ENCODE data around the gene OXSM.

Gene OXSM

DNA sequence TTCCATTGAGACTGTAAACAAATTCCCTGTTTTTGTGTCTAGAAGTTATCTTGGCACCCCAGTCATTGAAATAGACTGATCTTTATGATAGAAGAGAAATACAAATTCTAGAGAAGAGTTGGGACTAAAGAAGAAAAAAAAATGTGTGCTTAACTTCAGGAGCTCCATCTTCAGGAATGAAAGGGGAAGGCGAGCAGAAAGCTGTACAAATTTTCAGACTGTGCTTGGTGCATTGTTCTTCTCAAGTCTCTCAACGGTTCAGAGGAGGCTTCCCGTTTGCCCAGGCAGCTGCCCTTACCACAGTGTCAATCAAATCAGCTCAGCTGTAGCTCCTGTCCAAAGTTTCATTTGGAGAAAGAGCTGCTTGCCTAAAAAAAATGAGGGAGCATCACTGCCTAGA, 41.7 kb downstream of the OXSM start:
- H2AFZ ChIP-seq (ENCODE audit: low read length): no peak overlapping the region
- H3K4me2 ChIP-seq (ENCODE audit: low read length): no peak overlapping the region
- TF ChIP-seq, protein P1, sequence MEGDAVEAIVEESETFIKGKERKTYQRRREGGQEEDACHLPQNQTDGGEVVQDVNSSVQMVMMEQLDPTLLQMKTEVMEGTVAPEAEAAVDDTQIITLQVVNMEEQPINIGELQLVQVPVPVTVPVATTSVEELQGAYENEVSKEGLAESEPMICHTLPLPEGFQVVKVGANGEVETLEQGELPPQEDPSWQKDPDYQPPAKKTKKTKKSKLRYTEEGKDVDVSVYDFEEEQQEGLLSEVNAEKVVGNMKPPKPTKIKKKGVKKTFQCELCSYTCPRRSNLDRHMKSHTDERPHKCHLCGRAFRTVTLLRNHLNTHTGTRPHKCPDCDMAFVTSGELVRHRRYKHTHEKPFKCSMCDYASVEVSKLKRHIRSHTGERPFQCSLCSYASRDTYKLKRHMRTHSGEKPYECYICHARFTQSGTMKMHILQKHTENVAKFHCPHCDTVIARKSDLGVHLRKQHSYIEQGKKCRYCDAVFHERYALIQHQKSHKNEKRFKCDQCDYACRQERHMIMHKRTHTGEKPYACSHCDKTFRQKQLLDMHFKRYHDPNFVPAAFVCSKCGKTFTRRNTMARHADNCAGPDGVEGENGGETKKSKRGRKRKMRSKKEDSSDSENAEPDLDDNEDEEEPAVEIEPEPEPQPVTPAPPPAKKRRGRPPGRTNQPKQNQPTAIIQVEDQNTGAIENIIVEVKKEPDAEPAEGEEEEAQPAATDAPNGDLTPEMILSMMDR (IDR thresholded peaks at IDR 0.05; ENCODE audit: low read length): peak; percentile 20; the same call in 1 of the 2 replicates
- no peak for TF ChIP-seq EZH2 (IDR thresholded peaks at IDR 0.05; ENCODE audit: borderline replicate concordance, low read length)
- H3K9me2 ChIP-seq (ENCODE audit: low read depth, low read length): no peaks in the 10 kb centered on the region
- H3K27ac ChIP-seq (ENCODE audit: low read depth, low read length, poor library complexity, severe bottlenecking): no peak overlapping the region
- H3K9ac ChIP-seq (ENCODE audit: low read length): no peak overlapping the region
- peaks cover 3% of the 10 kb centered on the region; the same call in 1 of the 2 replicates for H3K27me3 ChIP-seq (ENCODE audit: insufficient read depth, low read length)
- H4K20me1 ChIP-seq (ENCODE audit: insufficient read depth, low read length): no peaks in the 10 kb centered on the region
- no peaks in the 10 kb centered on the region for H3K9me3 ChIP-seq (ENCODE audit: low read length)
- H3K36me3 ChIP-seq (ENCODE audit: insufficient read depth, low read length): no peaks in the 10 kb centered on the region; the same call in 1 of the 2 replicates
- H3K79me2 ChIP-seq (ENCODE audit: insufficient read depth, low read length): no peaks in the 10 kb centered on the region
- H3K4me3 ChIP-seq (ENCODE audit: low read depth, low read length, poor library complexity, severe bottlenecking): no peak overlapping the region
- no peaks in the 10 kb centered on the region for H3F3A ChIP-seq (ENCODE audit: insufficient read depth, low read length)
- no peaks in the 10 kb centered on the region for H3K4me1 ChIP-seq (ENCODE audit: insufficient read depth, low read length, severe bottlenecking)

DNA sequence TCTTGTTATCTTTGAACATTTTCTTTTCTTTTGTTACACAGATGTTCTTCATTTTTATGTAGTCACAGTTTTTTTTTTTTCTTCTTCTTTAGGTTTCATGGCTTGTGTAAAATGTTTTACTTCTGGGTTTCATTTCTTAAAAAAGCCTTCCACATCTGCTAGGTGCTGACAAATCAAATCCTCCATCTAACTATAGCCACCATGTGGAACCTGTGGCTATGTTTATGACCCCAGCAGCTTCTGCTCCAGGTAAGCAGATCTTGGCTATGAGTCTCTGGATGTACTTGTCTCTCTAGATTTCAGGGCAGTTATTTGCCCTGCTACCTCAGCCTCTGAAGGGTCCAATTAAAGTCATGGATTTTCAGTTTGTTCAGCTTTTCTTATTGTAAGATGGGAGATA, 44.5 kb downstream of the OXSM start:
- TF ChIP-seq, protein P1 (IDR thresholded peaks at IDR 0.05; ENCODE audit: low read length): no peak
- no peak for TF ChIP-seq EZH2 (IDR thresholded peaks at IDR 0.05; ENCODE audit: borderline replicate concordance, low read length)
- H3K4me3 ChIP-seq (ENCODE audit: low read depth, low read length, poor library complexity, severe bottlenecking): no peak overlapping the region
- H3K27ac ChIP-seq (ENCODE audit: low read depth, low read length, poor library complexity, severe bottlenecking): no peak overlapping the region
- H3F3A ChIP-seq (ENCODE audit: insufficient read depth, low read length): no peaks in the 10 kb centered on the region
- H3K9me2 ChIP-seq (ENCODE audit: low read depth, low read length): no peaks in the 10 kb centered on the region
- no peaks in the 10 kb centered on the region for H3K9me3 ChIP-seq (ENCODE audit: low read length)
- no peak overlapping the region for H2AFZ ChIP-seq (ENCODE audit: low read length)
- no peaks in the 10 kb centered on the region; the same call in 1 of the 2 replicates for H3K36me3 ChIP-seq (ENCODE audit: insufficient read depth, low read length)
- H4K20me1 ChIP-seq (ENCODE audit: insufficient read depth, low read length): no peaks in the 10 kb centered on the region
- no peak overlapping the region for H3K9ac ChIP-seq (ENCODE audit: low read length)
- H3K4me1 ChIP-seq (ENCODE audit: insufficient read depth, low read length, severe bottlenecking): no peaks in the 10 kb centered on the region
- no peak overlapping the region for H3K4me2 ChIP-seq (ENCODE audit: low read length)
- H3K79me2 ChIP-seq (ENCODE audit: insufficient read depth, low read length): no peaks in the 10 kb centered on the region
- peaks cover 3% of the 10 kb centered on the region; the same call in 1 of the 2 replicates for H3K27me3 ChIP-seq (ENCODE audit: insufficient read depth, low read length)

DNA sequence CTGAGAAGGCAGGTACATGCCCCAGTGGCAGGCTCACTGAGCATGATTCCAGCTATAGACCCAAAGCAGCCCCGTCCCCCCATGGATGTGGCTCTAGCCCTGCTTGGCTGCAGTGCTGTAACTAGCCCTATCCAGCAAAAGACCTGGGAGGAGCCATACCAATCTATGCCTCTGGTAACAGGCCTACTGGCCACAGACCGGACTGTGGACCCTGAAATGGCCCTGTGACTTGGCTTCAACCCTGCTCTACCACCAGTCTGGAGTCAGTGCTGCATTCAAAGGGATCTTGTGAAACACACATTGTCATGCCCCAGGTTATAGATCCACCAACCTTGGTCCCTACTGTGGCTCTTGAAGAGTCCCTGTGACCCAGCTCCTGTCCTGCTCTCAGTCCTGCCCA, 46.7 kb downstream of the OXSM start:
- no peaks in the 10 kb centered on the region for H3K4me1 ChIP-seq (ENCODE audit: insufficient read depth, low read length, severe bottlenecking)

More for the DNA sequence above, 46.7 kb downstream of the OXSM start:
- Histone ChIP-seq H3K36me3 (ENCODE audit: insufficient read depth, low read length) (no peaks in the 10 kb centered on the region), H3K4me2 (ENCODE audit: low read length) (no peak overlapping the region), H3K27ac (ENCODE audit: low read depth, low read length, poor library complexity, severe bottlenecking) (no peak overlapping the region), H3K79me2 (ENCODE audit: insufficient read depth, low read length) (no peaks in the 10 kb centered on the region), H3K27me3 (ENCODE audit: insufficient read depth, low read length) (no peaks in the 10 kb centered on the region), H4K20me1 (ENCODE audit: insufficient read depth, low read length) (no peaks in the 10 kb centered on the region), H3K4me3 (ENCODE audit: low read depth, low read length, poor library complexity, severe bottlenecking) (no peak overlapping the region), H3K9me2 (ENCODE audit: low read depth, low read length) (no peaks in the 10 kb centered on the region), H3K9me3 (ENCODE audit: low read length) (no peaks in the 10 kb centered on the region), H3K9ac (ENCODE audit: low read length) (no peak overlapping the region), H3F3A (ENCODE audit: insufficient read depth, low read length) (no peaks in the 10 kb centered on the region), H2AFZ (ENCODE audit: low read length) (no peak overlapping the region)
- no peak for TF ChIP-seq EZH2 (IDR thresholded peaks at IDR 0.05; ENCODE audit: borderline replicate concordance, low read length)
- TF ChIP-seq, protein P1 (IDR thresholded peaks at IDR 0.05; ENCODE audit: low read length): no peak
